Liver (tissue), 9 donors: ENCODE data around the gene PAPPA. TPM values are rescaled to one million over a fixed set of nuclear protein-coding genes. Genes with fewer than 3 reads are reported as not detected.

Experiments used
- DNase-seq: peaks from one replicate; pipeline ENCODE4 v3.0.0-alpha.2; 2017; ENCODE audit warnings: low spot score
- H3K27ac ChIP-seq, 2 donors: one replicate each; pipeline ENCODE4 v1.7.0; 2013; ENCODE audit warnings: inconsistent platforms in 2 of 2, low read length in 2 of 2, control low read depth in 1 of 2, low read depth in 1 of 2, mild to moderate bottlenecking in 1 of 2
- H3K27me3 ChIP-seq, 4 donors: one replicate each; pipeline versions ENCODE4 v1.6.1 to v1.7.0; 2013; ENCODE audit warnings: low read length in 3 of 4, inconsistent platforms in 1 of 4, mild to moderate bottlenecking in 1 of 4, moderate library complexity in 1 of 4; ENCODE audit not compliant: control insufficient read depth in 4 of 4, insufficient read depth in 4 of 4
- H3K36me3 ChIP-seq, 4 donors: one replicate each; pipeline versions ENCODE4 v1.6.1 to v1.7.0; 2013; ENCODE audit warnings: low read length in 3 of 4, mild to moderate bottlenecking in 3 of 4, low read depth in 1 of 4, moderate library complexity in 1 of 4; ENCODE audit not compliant: control insufficient read depth in 4 of 4, insufficient read depth in 3 of 4
- H3K4me1 ChIP-seq, 4 donors: one replicate each; pipeline versions ENCODE4 v1.6.1 to v1.7.0; 2013; ENCODE audit warnings: low read length in 3 of 4, mild to moderate bottlenecking in 3 of 4, moderate library complexity in 1 of 4; ENCODE audit not compliant: control insufficient read depth in 4 of 4, insufficient read depth in 4 of 4
- H3K4me3 ChIP-seq, 3 donors: one replicate each; pipeline versions ENCODE4 v1.6.1 to v1.7.0; 2013; ENCODE audit warnings: low read length in 3 of 3, control low read depth in 1 of 3, low read depth in 1 of 3, mild to moderate bottlenecking in 1 of 3
- H3K9ac ChIP-seq, 2 donors: one replicate each; pipeline ENCODE4 v1.7.0; 2013; ENCODE audit warnings: low read length in 2 of 2, mild to moderate bottlenecking in 2 of 2, moderate library complexity in 2 of 2, control low read depth in 1 of 2, low read depth in 1 of 2
- H3K9me3 ChIP-seq, 4 donors: one replicate each; pipeline versions ENCODE4 v1.6.1 to v1.7.0; 2013; ENCODE audit warnings: low read length in 3 of 4; ENCODE audit not compliant: control insufficient read depth in 4 of 4
- ATF3 ChIP-seq: IDR thresholded peaks from 2 replicates; pipeline ENCODE4 v1.6.1; 2016; ENCODE audit warnings: antibody characterized with exemption
- CTCF ChIP-seq: fragments of 150-350 bp; IDR thresholded peaks from 2 replicates; pipeline ENCODE4 v1.5.1; 2017; ENCODE audit warnings: improper control_type of control experiment, low read depth, low read length; ENCODE audit not compliant: missing input control
- EGR1 ChIP-seq, 2 donors: IDR thresholded peaks; 2 replicates each; pipeline ENCODE4 v1.6.1; 2016 to 2018; ENCODE audit warnings: antibody characterized with exemption in 2 of 2, low read depth in 2 of 2
- FOXA1 ChIP-seq: IDR thresholded peaks from 2 replicates; pipeline ENCODE4 v1.6.1; 2016; ENCODE audit warnings: antibody characterized with exemption
- FOXA2 ChIP-seq: IDR thresholded peaks from 2 replicates; pipeline ENCODE4 v1.6.1; 2016; ENCODE audit warnings: antibody characterized with exemption
- HNF4A ChIP-seq, 2 donors: conservative IDR thresholded peaks; 2 replicates each; pipeline ENCODE4 v1.6.1; 2016; ENCODE audit warnings: antibody characterized with exemption in 2 of 2, mild to moderate bottlenecking in 2 of 2
- HNF4G ChIP-seq: IDR thresholded peaks from 2 replicates; pipeline ENCODE4 v1.6.1; 2016; ENCODE audit warnings: antibody characterized with exemption
- JUND ChIP-seq, 2 donors: IDR thresholded peaks; 2 replicates each; pipeline ENCODE4 v1.6.1; 2016; ENCODE audit warnings: antibody characterized with exemption in 2 of 2
- NR2F2 ChIP-seq: IDR thresholded peaks from 2 replicates; pipeline ENCODE4 v1.6.1; 2016; ENCODE audit warnings: antibody characterized with exemption
- RAD21 ChIP-seq, 2 donors: IDR thresholded peaks; 2 replicates each; pipeline ENCODE4 v1.6.1; 2016; ENCODE audit warnings: antibody characterized with exemption in 2 of 2, mild to moderate bottlenecking in 2 of 2
- REST ChIP-seq: IDR thresholded peaks from 2 replicates; pipeline ENCODE4 v1.6.1; 2016; ENCODE audit warnings: antibody characterized with exemption, mild to moderate bottlenecking
- RXRA ChIP-seq, 2 donors: IDR thresholded peaks; 2 replicates each; pipeline ENCODE4 v1.6.1; 2017 to 2018; ENCODE audit warnings: antibody characterized with exemption in 2 of 2, mild to moderate bottlenecking in 1 of 2
- SP1 ChIP-seq: IDR thresholded peaks from 2 replicates; pipeline ENCODE4 v1.6.1; 2018; ENCODE audit warnings: antibody characterized with exemption, mild to moderate bottlenecking
- TAF1 ChIP-seq: conservative IDR thresholded peaks from 2 replicates; pipeline ENCODE4 v1.6.1; 2016; ENCODE audit warnings: antibody characterized with exemption, mild to moderate bottlenecking
- YY1 ChIP-seq: IDR thresholded peaks from 2 replicates; pipeline ENCODE4 v1.6.1; 2016; ENCODE audit warnings: antibody characterized with exemption, mild to moderate bottlenecking
- ZBTB33 ChIP-seq: IDR thresholded peaks from 2 replicates; pipeline ENCODE4 v1.6.1; 2016; ENCODE audit warnings: antibody characterized with exemption
- WGBS: extraction: QIAGEN DNeasy Blood & Tissue Kit; methylation state at CpG from one replicate; pipeline ENCODE4 v1.1.7; 2013; 5-methylcytosine and 5-hydroxymethylcytosine counted together
- polyA plus RNA-seq, 2 donors: library from polyadenylated mRNA; stranded (reverse) in 1 of 2; unstranded in 1 of 2; fragments of 200-250 nt in 1 of 2; fragments of >200 nt in 1 of 2; fragmentation: Nextera tagmentation in 1 of 2; extraction: Ambion mirVana in 1 of 2; gene quantifications; one replicate each; pipeline versions ENCODE4 v1.2.1 to v1.2.3, GENCODE V29; 2013 to 2015
- total RNA-seq, 2 donors: library from RNA; depleted of rRNA; stranded (reverse); fragments of >200 nt; gene quantifications; one replicate each; pipeline ENCODE4 v1.2.3, GENCODE V29; 2014
- donor health status: healthy.
- donor health status: healthy.
- donor health status: healthy.
- donor health status: healthy.
- donor health status: healthy.

The PAPPA gene
- total and polyA plus RNA-seq, 4 donors: 0.03 to 0.33 (median 0.20) TPM

GRCh38 chr9:116317503-116317902, 163.9 kb downstream of the PAPPA start:
- no peak overlapping the region for H3K4me3 ChIP-seq
- WGBS: 87% methylated on average over 2 of the region's 2 CpGs

More at GRCh38 chr9:116317503-116317902, 163.9 kb downstream of the PAPPA start:
- Histone ChIP-seq H3K36me3 (no peaks in the 10 kb centered on the region), H3K27ac (no peak overlapping the region), H3K4me1 (no peaks in the 10 kb centered on the region), H3K9me3 (no peaks in the 10 kb centered on the region), H3K27me3 (no peaks in the 10 kb centered on the region), H3K9ac (no peak overlapping the region)
- no peak for TF ChIP-seq EGR1 (IDR thresholded peaks at IDR 0.05; ENCODE audit: low read depth in 2 of 2)
- no peak for TF ChIP-seq FOXA2
- no peak for TF ChIP-seq HNF4G
- TF ChIP-seq HNF4A (conservative IDR thresholded peaks at IDR 0.05): no peak
- no peak for TF ChIP-seq REST
- no peak for TF ChIP-seq JUND (IDR thresholded peaks at IDR 0.05)
- no peak for TF ChIP-seq CTCF
- no peak for TF ChIP-seq YY1
- TF ChIP-seq RXRA (IDR thresholded peaks at IDR 0.05): no peak
- no peak for TF ChIP-seq TAF1
- no peak for TF ChIP-seq RAD21 (IDR thresholded peaks at IDR 0.05)
- no peak for TF ChIP-seq SP1
- no peak for TF ChIP-seq NR2F2
- TF ChIP-seq ZBTB33: no peak
- TF ChIP-seq FOXA1: no peak
- TF ChIP-seq ATF3: no peak
- no peak for DNase-seq
